Measurements from ENCODE around the gene PTBP2.
"Not testable (repeated sequence)": the region's sequence is repeated elsewhere in the genome, so short reads cannot be mapped to it uniquely, and the experiment has no call there.

PTBP2 gene

GRCh38 chr1:96746440-96747420 lies 25.1 kb downstream of the PTBP2 start:
- no peak for DNase-seq

- DNase-seq: no peak
These were observed 26.0 kb downstream of the PTBP2 start for GRCh38 chr1:96747565-96747964.

- no peak for DNase-seq
These were observed 26.5 kb downstream of the PTBP2 start for GRCh38 chr1:96748078-96748477.

- no peak for DNase-seq
These were observed 28.0 kb downstream of the PTBP2 start for GRCh38 chr1:96749618-96750017.

GRCh38 chr1:96752394-96752793 lies 30.8 kb downstream of the PTBP2 start:
- DNase-seq: no peak

GRCh38 chr1:96756789-96757188 lies 35.2 kb downstream of the PTBP2 start:
- no peak for DNase-seq

- DNase-seq: not testable (repeated sequence)
These were observed 41.0 kb downstream of the PTBP2 start for GRCh38 chr1:96762586-96762985.

GRCh38 chr1:96763514-96763913 lies 41.9 kb downstream of the PTBP2 start:
- no peak for DNase-seq

- no peak for DNase-seq
These were observed 42.9 kb downstream of the PTBP2 start for GRCh38 chr1:96764469-96764868.

GRCh38 chr1:96771847-96772246 lies 50.3 kb downstream of the PTBP2 start:
- no peak for DNase-seq

GRCh38 chr1:96772349-96772748 lies 50.8 kb downstream of the PTBP2 start:
- no peak for DNase-seq

GRCh38 chr1:96772972-96773371 lies 51.4 kb downstream of the PTBP2 start:
- DNase-seq: no peak

- no peak for DNase-seq
These were observed 60.6 kb downstream of the PTBP2 start for GRCh38 chr1:96782206-96782605.

- DNase-seq: no peak
These were observed 61.3 kb downstream of the PTBP2 start for GRCh38 chr1:96782856-96783255.

GRCh38 chr1:96790599-96790998 lies 69.0 kb downstream of the PTBP2 start:
- DNase-seq: no peak

- no peak for DNase-seq
These were observed 70.6 kb downstream of the PTBP2 start for GRCh38 chr1:96792220-96792619.

- not testable (repeated sequence) for DNase-seq
These were observed 80.1 kb downstream of the PTBP2 start for GRCh38 chr1:96801696-96802095.

GRCh38 chr1:96804648-96805047 lies 83.1 kb downstream of the PTBP2 start:
- no peak for DNase-seq

- DNase-seq: no peak
These were observed 86.6 kb downstream of the PTBP2 start for GRCh38 chr1:96808191-96808590.

- DNase-seq: no peak
These were observed 94.3 kb downstream of the PTBP2 start for GRCh38 chr1:96815914-96816313.

- DNase-seq: no peak
These were observed 98.5 kb downstream of the PTBP2 start for GRCh38 chr1:96820107-96820506.

- DNase-seq: no peak
These were observed 99.1 kb downstream of the PTBP2 start for GRCh38 chr1:96820671-96821070.

GRCh38 chr1:96825231-96825630 lies 103.6 kb downstream of the PTBP2 start:
- DNase-seq: no peak

GRCh38 chr1:96825950-96826576 lies 104.5 kb downstream of the PTBP2 start:
- no peak for DNase-seq
